Stimulated activated CD4-positive, alpha-beta T cell treated with anti-CD3 and anti-CD28 coated beads, Interleukin-2, amount 100 ng/mL, for 48 hours (primary cell): ENCODE data around the gene CARD9.
"Not testable (repeated sequence)": the region's sequence is repeated elsewhere in the genome, so short reads cannot be mapped to it uniquely, and the experiment has no call there.

Source experiments
- DNase-seq, 2 donors: peaks; one replicate each; pipeline ENCODE4 v3.0.0-alpha.2; 2020

CARD9 gene

DNA sequence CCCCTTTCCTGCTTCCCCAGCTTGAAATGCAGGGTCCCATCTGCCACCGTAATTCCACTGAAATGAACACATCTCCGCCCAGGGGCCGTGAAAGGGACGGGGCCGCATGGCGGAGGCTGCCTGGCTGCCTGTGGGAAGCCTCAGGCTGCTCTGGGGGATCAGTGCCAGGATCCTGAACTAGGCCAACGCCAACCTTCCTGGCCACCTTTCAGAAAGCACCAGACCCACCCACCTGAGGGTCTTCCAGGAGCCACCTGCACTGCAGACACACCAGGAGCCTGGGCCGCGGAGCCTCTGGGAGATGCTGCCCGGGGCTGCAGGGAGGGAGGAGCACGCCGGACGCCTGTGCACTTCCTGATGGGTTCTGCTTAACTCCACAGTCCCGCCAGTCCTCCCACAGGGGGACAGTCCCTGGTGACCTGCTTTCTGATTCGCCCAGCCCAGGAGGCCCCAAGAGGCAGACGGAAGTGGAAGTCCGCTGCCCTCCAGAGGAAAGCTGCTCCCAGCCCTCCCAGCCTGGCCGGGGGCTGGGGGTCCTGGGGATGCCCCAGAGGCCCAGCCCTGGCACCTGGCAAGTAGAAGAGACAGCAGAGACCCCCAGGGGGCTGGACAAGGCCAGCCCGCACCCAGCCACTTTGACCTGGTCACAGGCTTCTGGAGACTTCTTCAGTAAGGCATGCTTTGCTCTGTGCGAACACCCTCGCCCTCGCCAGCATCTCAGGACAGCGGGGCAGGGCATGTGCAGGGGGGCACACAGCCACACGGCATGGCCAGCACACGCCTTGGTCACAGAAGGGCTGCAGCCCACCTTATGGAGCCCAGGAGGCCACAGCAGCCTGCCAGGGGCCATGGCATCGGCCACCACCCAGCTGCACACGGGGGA is at the start of gene CARD9:
Gene CARD9 (minus strand): TSS at position 370 of the 883 bp plus-strand sequence. CDS start 1,591 bp downstream, outside the sequence.
- no peak for DNase-seq

DNA sequence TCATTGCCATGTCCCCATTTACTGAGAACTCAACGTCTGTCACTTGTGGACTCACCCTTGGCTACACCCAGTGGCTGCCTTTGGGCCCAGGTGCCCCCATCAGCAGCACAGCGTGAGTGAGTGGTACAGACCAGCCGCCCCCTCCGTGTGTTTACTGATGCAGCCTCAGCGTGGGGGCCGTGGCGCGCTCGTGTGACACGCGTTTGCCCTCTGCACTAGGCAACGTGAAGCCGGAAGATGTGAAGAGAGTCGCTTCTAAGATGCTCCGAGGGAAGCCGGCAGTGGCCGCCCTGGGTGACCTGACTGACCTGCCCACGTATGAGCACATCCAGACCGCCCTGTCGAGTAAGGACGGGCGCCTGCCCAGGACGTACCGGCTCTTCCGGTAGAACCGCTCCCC is 49.4 kb upstream of the CARD9 start:
- no peak for DNase-seq

DNA sequence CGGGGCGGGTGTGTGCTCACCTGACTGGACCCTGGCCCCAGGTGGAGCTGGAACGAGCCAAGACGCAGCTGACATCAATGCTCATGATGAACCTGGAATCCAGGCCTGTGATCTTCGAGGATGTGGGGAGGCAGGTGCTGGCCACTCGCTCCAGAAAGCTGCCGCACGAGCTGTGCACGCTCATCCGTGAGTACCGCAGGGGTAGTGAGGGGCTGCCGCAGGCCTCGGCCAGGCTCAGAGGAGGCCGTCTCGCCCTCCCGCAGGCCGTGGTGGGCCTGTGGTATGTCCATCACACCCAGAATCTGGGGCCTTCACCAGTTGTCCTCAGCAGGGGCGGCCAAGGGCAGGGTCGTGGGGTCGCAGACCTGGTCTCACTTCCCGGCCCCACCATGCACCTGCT is 48.3 kb upstream of the CARD9 start:
- no peak for DNase-seq

DNA sequence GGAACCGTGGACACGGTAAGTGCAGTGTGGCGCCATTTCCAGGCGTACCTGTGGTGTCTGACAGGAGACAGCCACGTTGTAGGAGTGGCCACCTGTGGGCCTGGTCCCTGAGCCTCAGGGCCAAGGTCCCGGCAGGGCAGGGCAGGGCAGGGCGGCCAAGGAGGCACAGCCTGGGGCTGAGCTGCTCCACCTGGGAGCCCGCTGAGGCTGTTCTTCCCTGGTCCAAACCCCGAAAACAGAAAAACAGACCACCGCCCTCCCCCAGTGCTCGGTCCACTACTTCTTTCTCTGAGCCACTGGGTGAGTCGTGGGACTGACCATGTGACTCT is 45.6 kb upstream of the CARD9 start:
- no peak for DNase-seq

DNA sequence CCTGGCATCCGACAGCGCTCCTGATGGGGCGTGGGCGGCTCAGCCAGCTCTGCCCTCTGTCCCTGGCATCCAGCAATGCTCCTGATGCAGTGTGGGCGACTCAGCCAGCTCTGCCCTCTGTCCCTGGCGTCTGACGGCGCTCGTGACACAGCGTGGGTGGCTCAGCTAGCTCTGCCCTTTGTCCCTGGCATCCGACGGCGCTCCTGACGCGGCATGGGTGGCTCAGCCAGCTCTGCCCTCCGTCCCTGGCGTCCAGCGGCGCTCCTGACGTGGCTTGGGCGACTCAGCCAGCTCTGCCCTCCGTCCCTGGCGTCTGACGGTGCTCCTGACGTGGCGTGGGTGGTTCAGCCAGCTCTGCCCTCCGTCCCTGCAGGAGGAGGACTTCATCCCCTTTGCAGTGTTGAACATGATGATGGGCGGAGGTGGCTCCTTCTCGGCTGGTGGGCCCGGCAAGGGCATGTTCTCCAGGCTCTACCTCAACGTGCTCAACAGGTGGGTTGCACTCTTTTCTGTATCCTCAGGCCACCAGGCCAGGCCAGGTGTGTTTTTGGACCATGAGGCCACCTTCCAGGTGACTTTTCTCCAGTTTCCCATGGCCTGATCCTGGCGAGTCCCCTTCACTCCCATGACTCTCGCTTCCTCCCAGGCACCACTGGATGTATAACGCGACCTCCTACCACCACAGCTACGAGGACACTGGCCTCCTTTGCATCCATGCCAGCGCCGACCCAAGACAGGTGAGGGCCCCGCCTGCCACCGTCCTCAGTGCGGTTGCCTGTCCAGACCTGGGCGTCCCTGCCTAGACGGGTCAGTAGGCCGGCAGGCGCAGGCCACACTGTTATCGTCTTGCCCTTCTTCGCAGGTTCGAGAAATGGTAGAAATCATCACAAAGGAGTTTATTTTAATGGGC is 45.0 kb upstream of the CARD9 start:
- DNase-seq = no peak

DNA sequence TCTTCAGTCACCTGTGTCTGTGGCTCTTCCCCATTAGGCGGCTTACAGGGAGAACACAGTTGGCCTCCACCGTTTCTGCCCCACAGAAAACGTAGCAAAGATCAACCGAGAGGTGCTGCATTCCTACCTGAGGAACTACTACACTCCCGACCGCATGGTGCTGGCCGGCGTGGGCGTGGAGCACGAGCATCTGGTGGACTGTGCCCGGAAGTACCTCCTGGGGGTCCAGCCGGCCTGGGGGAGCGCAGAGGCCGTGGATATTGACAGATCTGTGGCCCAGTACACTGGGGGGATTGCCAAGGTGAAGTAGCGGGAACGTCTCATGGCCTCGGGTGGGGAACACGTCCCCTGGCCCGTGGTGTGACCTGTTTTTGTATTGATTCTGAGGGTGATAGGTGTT is 43.4 kb upstream of the CARD9 start:
- DNase-seq = no peak

GRCh38 chr9:136416427-136416826 is 43.0 kb upstream of the CARD9 start:
- no peak for DNase-seq

GRCh38 chr9:136412962-136413361 is 39.5 kb upstream of the CARD9 start:
- no peak for DNase-seq

GRCh38 chr9:136411378-136411777 is 37.9 kb upstream of the CARD9 start:
- no peak for DNase-seq

DNA sequence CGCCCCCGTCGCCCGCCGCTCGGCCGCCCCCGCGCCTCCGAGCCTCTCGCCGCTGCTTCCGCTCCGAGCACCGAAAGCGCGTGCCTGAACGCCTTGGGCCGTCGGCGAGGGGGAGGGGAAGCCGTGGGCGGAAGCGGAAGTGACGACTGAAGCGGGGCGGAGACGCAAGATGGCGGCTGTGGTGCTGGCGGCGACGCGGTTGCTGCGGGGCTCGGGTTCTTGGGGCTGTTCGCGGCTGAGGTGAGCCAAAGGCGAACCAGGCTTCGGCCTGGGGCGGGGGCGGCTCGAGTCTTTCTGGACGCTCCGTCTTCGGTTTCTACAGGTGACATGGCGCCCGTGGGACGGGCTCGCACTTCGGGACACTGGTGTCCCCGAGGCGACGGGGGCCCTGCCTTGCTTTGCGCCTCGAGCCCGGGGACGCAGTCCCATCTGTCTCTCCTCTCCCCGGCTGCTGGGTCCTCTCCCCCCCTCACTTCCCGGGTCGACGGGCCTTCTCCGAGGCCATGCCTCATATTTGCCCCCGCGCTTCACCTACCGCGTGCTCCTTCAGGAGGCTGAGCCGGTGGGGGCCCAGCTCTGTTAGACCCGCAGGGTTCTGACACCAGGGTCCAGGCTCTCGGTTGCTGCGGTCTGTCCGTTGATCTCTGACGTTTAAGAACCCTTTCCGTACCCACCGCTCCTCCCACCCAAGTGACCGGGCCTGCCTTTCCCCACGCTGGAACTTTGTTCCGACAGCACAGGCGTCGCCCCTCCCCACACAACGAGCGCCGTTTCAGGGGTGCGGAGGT is 37.2 kb upstream of the CARD9 start, which contains the start of the genes ENTR1 and PMPCA:
Gene ENTR1 (minus strand): TSS at position 115 of the 788 bp plus-strand sequence. CDS start 217 bp downstream, outside the sequence.
Gene PMPCA (plus strand): TSS at position 159 of the 788 bp plus-strand sequence. CDS start 11 bp downstream, at position 170.
- peak; percentile 98 to 99 for DNase-seq

DNA sequence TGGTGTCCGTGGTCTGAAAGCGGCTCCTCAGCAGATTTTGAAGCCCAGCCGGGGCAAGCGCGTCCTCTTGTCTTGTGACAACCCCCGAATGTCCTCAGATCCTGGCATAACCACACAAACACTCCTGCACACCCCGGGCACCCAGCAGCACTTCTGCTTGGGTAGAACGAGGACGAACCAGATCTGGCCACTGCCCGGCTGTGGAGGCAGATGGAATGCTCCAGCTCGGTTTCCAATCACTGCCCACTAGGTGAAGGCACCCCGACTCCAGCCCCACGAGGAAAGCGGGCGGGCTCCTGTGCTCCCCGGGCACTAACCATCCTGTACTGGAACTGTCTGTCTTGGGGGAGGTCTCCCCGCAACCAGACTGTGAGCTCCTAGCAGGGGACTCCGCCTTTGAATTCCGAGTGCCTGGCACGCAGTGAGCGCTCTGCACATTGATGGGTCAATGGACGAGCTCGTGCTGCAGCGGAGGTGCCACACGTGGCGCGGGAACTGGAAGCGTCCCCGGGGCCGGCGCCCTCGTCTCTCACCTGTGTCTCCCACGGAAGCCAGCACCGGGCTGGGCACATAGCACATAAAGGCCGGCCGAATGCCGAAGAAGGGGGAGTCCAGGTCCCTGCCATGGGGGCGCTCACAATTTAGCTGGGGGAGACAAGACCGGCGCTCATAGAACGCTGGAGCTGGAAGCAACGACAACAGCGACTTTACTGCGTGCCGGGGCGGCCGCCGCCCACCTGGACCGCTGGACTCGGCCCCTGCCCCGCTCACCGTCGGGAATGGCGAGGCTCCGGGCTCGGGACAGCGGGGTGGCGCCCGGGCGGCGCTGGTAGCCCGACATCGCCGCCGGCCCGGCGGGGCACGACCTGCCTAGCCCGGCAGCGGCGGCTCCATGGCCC is 36.3 kb upstream of the CARD9 start:
- DNase-seq = peak in 1 of 2 donors; percentile 33

GRCh38 chr9:136407911-136408310 is 34.4 kb upstream of the CARD9 start:
- no peak for DNase-seq

DNA sequence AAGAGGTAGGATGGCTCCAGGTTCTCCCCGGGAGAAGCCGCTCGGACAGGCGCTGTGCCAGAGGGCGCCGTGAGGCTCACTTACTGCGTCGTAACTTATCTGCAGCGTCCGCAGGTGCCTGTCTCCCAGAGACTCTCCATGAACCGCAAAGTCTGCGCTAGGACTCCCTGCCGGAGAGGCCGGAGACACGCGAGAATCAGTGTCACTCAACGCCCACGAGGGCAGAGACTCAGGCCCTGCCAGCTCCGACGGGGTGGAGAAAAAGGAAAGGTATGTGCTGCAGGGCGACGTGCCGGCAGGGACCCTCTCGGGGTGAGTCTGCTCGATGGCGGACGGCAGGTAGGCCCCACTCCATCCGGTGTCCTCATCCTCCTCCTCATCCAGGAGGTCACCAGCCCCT is 33.6 kb upstream of the CARD9 start:
- DNase-seq = not testable (repeated sequence)

DNA sequence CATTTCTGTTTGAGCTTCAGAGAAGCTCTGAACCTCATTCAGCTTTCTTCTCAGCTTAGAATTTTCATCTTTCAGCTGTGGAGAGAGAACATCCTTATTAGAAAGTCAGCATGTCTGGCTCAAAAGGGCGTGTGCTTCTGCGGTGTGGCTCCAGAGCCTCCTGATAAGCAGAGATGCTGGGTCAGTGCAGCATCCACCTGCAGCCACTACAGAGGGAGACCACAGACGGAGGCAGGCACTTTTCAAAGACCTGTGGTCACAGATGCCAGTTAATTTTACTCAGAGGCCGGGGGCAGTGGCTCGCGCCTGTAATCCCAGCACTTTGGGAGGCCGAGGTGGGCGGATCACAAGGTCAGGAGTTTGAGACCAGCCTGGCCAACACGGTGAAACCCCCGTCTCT is 32.4 kb upstream of the CARD9 start:
- not testable (repeated sequence) for DNase-seq

- no peak for DNase-seq
These were observed 32.0 kb upstream of the CARD9 start for GRCh38 chr9:136405481-136405880.

DNA sequence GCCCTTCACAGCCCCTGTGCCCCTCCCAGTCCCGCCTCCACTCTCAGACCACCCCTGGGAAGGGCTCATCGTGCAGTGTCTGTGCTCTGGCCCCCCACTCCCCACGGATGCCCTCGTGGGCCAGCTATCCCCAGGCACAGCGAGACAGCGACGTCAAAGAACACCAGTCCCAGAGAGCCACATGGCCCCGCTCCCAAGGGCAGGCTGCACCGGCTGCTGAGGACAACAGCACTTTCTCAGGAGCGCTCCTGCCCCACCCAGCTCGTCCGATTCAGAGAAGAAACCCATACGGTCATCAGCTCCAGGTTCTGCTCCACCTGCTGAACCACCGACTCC is 31.3 kb upstream of the CARD9 start:
- no peak for DNase-seq

- peak in 1 of 2 donors; percentile 25 for DNase-seq
These were observed 30.7 kb upstream of the CARD9 start for GRCh38 chr9:136403915-136404800.

DNA sequence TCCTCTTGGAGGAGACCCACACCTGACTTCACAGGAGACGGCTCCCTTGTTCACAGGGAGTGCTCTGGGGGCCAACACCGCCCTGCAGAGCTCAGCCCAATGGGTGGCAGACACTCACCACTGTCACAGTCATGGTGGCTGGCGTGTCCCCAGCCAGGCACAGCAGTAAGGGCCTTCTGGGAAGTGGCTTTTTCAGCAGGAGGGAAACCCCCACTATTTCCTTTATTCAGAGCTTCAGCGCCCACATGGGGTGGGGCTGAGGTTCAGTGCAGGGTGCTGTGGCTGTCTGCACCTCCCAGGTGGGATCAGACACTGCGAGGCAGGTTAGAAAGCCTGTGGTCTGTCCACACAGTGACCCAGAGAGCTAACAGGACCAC is 30.1 kb upstream of the CARD9 start:
- peak; percentile 53 to 55 for DNase-seq

GRCh38 chr9:136402067-136402466 is 28.6 kb upstream of the CARD9 start:
- DNase-seq = no peak

DNA sequence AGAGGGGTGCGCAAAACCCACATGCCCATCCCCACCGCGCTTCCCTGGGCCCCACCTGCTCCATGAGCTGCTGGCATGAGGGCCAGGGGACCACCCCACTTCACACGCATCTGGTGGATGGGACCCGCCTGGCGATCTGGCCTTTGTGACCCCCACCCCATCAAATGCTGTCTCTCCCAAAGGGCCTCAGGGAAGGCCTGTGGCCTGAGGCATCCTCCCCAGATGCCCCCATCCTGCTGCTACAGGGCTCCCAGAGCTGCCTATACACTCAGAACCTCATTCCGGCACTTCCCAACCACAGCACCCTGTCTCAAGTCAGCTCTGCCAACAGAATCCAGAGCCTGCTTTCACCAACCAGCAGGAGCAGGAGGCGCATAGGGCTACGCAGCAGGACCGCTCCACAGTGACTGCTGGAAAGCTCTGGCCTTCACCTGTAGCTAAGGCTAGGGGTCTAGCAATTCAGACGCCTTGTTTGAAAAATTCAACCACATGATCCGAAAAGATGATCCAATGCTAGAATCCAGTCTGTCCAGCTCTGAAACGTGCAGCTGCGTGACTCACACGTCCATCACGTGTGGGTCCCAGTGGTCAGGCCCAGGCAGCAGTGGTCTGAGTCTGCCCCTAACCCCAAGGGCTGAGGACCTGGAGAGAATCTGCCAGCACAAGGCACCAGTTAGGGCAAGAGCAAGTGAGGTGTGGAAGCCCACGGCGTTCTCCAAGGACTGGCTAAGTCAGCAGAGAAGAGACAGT is 27.9 kb upstream of the CARD9 start:
- no peak for DNase-seq
